GM21381 (cell line): ENCODE data around the gene GFER.
"Not testable (repeated sequence)": the region's sequence is repeated elsewhere in the genome, so short reads cannot be mapped to it uniquely, and the experiment has no call there.

Experiments used
- ATAC-seq: cut with Tn5 transposase; IDR thresholded peaks from one replicate; pipeline ENCODE4 v1.9.1; 2021; ENCODE audit warnings: mild to moderate bottlenecking, moderate library complexity; ENCODE audit not compliant: unreplicated experiment

Gene GFER

DNA sequence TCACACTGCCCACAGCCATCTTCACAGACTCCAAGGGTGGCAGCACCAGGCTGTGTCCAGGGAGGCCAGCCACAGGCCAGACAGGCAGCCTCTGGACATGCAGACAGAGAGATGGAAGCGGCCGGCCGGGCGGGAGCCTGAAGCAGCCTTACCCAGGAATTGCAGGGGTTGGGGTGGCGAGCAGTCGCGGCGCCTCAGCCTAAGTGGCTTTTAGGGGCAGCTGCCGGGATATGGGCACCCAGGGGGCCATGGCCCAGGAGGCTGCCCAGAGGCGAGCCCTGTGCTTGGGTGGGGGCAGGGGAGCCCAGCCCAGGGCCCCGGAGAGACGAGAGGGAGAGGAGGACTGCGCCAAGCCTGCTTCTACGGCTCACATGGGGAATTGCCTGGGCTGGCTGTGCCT, 41.3 kb downstream of the GFER start:
- ATAC-seq: no peak

DNA sequence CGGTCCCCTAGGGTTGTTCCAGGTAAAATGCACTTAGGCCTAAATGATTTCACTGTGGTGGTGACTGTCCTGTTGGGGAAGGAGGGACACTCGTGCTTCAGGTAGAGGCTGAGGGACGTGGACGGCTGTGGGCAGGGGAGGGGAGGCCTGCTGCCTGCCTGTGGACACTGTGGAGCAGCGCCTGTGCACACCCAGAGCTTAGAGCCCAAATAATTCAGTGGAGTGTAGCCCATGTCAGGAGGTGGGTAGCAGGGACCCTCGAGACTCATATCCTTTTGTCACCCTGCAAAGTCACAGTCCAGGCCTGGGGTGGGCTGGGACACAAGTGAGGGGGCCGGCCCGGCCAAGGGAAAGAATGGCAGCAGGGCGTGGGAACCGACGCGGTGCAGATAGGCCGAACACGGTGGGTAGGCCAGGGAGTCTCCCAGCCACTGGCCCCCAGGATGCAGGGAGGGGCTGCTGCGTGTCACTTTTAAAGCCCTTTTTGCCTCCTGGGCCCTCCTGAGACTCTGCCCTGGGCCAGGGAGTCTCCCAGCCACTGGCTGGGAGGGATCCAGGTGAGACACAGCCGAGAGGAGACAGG, 42.0 kb downstream of the GFER start:
- ATAC-seq: no peak

GRCh38 chr16:2026461-2027023, 42.5 kb downstream of the GFER start, which contains the start of gene NHERF2:
Gene NHERF2 (plus strand): TSS chr16:2026902. CDS start chr16:2027006, 104 bp downstream.
- no peak for ATAC-seq

DNA sequence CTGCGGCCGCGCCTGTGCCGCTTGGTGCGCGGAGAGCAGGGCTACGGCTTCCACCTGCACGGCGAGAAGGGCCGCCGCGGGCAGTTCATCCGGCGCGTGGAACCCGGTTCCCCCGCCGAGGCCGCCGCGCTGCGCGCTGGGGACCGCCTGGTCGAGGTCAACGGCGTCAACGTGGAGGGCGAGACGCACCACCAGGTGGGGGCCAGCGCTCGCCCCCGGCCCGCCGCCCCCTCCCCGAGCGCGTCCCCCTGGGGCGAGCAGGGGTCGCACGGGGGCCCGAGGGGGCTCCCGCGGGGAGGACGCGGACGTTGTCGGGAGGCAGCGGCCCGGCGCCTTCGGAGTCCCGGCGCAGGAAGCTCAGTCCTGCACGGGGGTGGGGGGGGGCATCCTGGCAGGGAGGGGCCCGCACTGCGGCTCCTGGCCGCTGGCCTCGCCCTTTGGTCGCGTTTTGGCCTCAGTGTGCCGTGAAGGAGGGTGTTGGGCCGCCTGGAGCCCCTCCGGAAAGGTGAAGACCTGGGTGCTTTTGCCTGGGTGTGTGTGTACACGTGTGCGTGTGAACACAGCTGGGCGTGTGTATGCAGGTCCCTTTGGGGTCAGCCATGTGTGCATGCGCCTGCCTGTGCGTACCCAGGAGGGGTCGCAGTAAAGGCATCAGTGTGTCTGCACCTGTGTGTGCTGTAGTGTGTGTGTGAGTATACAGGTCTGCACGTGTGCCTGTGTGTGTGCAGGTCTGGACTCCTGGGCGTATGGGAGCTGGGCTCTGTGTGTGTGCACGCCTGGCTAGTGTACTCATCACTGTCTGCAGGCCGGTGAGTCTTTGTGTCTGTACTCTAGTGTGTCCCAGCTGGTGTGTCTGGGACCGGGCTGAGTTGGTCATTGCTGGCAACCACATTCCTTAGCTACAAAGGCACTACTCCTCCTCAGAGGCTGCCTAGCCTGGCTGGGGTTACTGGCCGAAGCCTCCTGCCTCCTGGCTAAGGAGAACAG, 43.3 kb downstream of the GFER start:
- ATAC-seq: no peak

DNA sequence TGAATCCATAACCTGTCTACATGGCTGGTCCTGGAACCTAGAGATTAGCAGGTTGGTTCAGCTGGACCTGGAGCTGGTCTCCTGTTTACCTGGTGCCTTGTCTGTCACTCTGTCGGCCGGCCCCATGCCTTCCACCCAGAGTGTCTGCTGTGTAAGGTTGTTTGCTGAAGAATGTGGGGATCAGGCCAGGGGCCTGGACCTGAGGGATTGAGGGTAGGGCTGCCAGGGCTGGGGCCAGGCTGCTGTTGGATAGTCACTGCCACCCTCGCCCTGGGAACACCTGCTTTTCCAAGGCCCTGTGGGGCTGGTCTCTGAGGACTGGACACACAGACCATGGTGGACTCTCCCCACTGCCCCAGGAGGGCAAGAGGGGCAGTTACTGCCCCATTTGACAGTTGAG, 44.2 kb downstream of the GFER start:
- ATAC-seq: no peak

- no peak for ATAC-seq
Observed at GRCh38 chr16:2028620-2029220, 44.7 kb downstream of the GFER start.

- no peak for ATAC-seq
Observed at GRCh38 chr16:2029350-2029749, 45.4 kb downstream of the GFER start.

DNA sequence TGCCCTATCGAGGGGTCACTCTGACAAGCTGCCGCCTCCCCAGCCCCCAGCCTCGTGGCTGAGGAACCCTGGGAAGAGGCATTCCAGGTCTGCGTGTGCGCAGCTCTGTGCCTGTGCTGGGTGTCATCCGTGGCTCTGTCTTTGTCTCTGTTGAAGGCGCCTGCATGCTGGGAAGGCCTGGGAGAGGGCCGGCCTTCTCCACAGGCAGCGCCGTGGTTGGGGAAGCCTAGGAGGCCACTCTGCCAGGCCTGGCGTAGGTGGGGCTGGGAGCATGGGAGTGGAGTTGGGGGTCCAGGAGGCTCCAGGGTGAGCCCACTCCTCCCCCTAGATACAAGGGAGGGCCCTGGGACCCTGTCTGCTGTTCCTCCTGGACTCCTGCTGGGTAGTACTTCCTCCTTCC, 46.0 kb downstream of the GFER start:
- ATAC-seq: no peak

- no peak for ATAC-seq
Observed at GRCh38 chr16:2031081-2031577, 47.1 kb downstream of the GFER start.

GRCh38 chr16:2032285-2033056, 48.5 kb downstream of the GFER start:
- ATAC-seq: no peak

- ATAC-seq: no peak
Observed at GRCh38 chr16:2033057-2033908, 49.3 kb downstream of the GFER start.

DNA sequence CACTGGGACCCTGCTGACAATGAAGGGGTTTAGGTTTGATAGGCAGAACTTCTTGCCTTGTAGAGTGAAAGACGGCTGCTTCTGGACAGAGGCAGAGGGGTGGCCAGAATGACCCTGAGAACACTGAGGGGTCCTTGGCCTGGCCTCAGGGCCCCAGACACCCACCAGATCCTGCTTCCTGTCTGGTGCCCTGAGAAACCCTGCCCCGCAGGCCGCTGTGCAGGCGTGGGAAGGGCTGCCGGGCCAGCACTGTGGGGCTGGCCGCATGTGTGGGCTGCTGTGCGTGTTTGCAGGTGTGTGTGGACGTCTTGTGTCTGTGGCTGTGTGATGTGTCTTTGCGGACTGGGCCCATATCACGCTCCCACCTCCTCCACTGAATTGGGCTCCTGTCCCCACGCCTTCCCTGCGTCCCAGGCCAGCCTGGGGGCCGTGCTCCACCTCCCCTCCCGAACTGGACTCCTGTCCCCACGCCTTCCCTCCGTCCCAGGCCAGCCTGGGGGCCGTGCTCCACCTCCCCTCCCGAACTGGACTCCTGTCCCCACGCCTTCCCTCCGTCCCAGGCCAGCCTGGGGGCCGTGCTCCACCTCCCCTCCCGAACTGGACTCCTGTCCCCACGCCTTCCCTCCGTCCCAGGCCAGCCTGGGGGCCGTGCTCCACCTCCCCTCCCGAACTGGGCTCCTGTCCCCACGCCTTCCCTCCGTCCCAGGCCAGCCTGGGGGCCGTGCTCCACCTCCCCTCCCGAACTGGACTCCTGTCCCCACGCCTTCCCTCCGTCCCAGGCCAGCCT, 50.1 kb downstream of the GFER start:
- not testable (repeated sequence) for ATAC-seq

DNA sequence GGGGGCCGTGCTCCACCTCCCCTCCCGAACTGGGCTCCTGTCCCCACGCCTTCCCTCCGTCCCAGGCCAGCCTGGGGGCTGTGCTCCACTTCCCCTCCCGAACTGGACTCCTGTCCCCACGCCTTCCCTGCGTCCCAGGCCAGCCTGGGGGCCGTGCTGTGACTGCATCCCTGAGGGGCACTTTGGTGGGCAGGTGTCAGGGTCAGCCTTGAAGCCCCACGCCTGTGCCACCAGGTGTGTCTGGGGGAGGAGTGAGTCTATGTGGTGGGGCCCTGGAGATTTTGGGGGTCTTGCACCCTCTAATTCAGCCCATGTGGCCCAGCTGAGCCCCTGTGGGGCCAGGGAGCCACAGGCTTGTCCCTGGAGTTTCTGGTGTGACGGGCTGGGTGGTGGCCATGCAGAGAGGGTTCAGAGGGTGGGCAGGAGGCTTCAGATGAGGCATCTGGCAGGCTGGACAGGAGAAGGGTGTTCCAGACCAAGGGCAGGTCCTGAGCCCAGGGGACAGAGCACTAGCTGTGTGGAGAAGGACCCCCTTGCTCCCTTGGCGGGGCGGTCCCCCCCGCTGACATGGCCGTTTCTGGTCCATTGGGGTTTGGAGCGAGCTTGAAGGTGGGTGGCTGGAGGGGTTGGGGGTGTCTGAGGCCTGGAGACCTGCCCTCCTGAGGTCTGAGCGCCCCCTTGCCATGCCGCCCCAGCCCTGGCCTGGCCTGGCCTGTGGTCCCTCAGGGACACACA, 50.9 kb downstream of the GFER start:
- no peak for ATAC-seq

DNA sequence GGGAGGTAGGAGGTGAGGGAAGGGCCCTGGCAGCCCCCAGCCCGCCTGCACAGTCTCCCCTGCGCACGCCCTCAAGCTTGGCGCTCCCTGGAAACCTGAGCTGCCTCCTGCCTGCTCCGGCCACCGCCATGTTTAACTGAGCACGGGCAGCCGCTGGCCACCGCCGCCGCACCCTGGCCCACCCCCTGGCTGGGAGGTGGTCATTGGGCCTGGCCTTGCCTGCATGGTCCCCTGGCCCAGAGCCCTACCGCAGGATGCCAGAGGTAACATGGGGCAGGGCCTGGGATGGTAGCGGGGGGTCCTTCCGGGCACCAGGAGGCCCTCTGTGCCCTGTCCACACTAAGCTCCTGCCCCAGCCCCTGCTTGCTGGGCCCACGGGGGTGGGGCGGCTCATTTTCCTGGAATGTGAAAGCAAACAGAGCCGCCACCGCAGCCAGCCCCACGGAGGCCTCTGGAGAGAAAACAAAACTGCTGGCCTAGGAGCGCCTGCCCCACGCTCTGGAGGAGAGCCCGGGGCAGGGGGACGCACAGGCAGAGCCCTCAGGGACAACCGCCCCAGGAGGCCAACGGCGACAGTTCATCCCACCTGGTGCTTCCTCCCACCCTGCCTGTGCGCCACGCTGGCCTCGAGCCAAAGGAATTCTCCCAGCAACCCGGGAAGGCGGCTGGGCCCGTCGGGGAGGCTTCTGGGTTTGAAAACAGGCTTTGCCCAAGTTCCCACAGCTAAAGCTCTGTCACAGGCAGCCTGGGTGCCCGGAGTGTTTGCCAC, 51.6 kb downstream of the GFER start:
- no peak for ATAC-seq

DNA sequence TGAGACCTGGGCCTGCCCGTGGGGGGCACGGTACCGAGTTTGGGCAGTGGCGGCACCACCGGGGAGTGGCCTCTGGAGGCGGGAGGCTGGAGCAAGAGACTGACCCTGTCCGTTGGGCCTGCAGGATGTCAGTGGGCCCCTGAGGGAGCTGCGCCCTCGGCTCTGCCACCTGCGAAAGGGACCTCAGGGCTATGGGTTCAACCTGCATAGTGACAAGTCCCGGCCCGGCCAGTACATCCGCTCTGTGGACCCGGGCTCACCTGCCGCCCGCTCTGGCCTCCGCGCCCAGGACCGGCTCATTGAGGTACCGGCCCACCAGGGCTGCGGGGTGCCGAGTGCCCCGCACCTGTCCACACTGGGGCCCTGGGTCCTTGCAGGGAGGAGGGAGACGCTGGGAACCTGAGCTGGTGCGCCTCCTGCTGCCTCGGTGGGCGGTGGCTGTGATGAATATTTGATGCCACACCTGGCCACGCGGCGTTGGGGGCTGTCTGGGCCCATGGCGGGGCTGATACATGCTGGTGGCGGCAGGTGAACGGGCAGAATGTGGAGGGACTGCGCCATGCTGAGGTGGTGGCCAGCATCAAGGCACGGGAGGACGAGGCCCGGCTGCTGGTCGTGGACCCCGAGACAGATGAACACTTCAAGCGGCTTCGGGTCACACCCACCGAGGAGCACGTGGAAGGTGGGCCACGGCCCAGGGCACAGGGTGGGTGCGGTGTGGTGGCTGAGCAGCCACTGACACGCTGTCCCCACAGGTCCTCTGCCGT, 52.4 kb downstream of the GFER start:
- ATAC-seq: no peak

DNA sequence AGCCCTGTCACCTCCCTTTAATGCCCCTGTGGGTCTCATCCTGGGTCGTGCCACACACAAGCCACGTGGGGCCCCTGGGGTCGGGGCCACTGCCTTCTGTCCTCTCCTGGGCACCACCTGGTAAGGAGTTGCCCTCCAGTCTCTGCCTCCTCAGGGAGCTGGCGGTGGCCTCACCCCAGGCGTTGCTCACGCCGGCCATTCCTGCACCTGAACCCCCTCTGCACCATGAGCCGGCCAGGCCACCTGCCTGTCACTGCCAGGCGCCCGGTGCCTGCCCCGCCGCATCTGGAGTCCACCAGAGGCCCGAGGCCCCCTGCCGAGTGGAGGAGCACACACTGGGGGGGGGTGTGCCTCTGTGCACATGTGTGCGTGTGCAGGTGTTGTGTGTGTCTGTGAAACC, 53.1 kb downstream of the GFER start:
- no peak for ATAC-seq
